AG04449 (cell line): ENCODE measurements around the gene CKAP4.

ENCODE experiments used
- CTCF ChIA-PET: fragments of 350-600 bp; formaldehyde crosslinking; extraction: SDS; loops from one replicate; lab custom pipeline; 2021; ENCODE audit warnings: antibody characterized with exemption; lab: Yijun Ruan, JAX
- POLR2A ChIA-PET: fragments of 400-600, 350-600 bp; formaldehyde crosslinking; extraction: SDS; loops from one replicate; lab custom pipeline; 2020; ENCODE audit warnings: antibody characterized with exemption, inconsistent platforms; lab: Yijun Ruan, JAX
- DNase-seq: peaks from one replicate; pipeline ENCODE4 v3.0.0-alpha.2; 2010; ENCODE audit warnings: low read depth, low spot score
- H3K4me3 ChIP-seq: 2 replicates; pipeline ENCODE4 v1.5.1; 2011; ENCODE audit warnings: low read depth, mild to moderate bottlenecking, control low read depth, low read length
- TF ChIP-seq, protein P1 (sequence below): IDR thresholded peaks from one replicate; pipeline ENCODE4 v1.5.1; 2011; ENCODE audit warnings: mild to moderate bottlenecking, moderate library complexity, low read length, control low read depth, inconsistent platforms; ENCODE audit not compliant: insufficient read depth; ENCODE audit errors: missing control alignments

The CKAP4 gene

DNA sequence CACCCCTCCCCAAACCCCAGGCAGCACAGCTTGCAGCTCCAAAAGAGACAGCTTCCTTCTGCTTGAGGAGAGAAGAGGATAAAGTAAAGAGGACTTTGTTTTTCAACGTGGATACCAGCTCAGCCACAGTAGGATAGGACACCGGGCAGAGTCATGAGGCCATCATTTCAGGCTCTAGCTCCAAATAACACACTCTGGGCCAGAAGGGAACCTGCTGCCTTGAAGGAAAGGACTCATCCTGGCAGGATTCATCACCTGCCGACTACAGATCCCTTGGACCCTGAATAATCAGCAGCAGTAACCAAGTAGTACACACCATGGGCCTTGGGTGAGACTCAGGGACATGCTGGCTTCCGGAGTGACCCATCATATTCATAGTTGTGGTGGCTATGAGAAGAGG lies 10.4 kb upstream of the CKAP4 start:
- no peak for DNase-seq
- TF ChIP-seq, protein P1, sequence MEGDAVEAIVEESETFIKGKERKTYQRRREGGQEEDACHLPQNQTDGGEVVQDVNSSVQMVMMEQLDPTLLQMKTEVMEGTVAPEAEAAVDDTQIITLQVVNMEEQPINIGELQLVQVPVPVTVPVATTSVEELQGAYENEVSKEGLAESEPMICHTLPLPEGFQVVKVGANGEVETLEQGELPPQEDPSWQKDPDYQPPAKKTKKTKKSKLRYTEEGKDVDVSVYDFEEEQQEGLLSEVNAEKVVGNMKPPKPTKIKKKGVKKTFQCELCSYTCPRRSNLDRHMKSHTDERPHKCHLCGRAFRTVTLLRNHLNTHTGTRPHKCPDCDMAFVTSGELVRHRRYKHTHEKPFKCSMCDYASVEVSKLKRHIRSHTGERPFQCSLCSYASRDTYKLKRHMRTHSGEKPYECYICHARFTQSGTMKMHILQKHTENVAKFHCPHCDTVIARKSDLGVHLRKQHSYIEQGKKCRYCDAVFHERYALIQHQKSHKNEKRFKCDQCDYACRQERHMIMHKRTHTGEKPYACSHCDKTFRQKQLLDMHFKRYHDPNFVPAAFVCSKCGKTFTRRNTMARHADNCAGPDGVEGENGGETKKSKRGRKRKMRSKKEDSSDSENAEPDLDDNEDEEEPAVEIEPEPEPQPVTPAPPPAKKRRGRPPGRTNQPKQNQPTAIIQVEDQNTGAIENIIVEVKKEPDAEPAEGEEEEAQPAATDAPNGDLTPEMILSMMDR, result no peak
- CTCF ChIA-PET, result interaction anchor here (0.8 to 1.6 kb wide), 4 partner anchors 11 to 31 kb away, joined by 3 to 6 read pairs (median 3); no protein-coding TSS in a partner anchor
- no peak overlapping the region for H3K4me3 ChIP-seq
- POLR2A ChIA-PET, result interaction anchor here (1.3 kb wide), 1 partner anchor 10 kb away, joined by 4 read pairs; the partner anchor contains the start of gene CKAP4

DNA sequence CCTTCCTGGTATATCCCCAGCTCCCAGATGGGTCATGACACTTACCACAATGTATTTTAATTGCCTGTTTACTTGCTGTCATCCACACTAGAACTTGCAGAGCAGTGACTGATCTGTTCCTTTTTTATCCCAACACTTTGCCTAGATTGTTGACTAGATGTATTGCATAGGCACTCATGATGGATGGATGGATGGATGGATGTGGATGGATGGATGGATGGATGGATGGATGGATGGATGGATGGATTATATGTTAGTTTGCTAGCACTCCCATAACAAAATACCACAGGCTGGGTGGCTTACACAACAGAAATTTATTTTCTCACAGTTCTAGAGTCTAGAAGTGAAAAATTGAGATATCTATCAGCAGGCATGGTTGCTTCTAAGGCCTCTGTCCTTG lies 8.7 kb upstream of the CKAP4 start:
- POLR2A ChIA-PET, result no interaction called here
- no peak for DNase-seq
- H3K4me3 ChIP-seq, result no peak overlapping the region
- TF ChIP-seq, protein P1, result no peak
- CTCF ChIA-PET, result no interaction called here

DNA sequence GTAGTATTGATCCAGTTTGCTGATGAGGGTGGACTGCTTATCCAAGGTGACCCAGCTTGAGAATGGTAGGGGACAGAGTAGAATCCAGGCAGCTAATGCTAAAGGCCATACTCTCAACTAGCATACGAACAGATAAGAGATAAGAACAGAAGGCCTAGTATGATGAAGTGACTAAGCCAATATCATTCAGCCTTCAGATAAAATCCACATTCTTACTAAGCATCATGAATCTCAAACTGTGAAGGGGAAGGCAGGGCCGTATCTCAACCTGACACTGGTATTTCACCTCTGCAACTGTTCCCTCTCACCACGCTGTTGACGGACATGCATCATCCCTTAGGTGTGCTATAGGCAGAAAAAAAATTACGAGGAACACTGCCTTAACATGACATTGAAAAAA lies 8.1 kb upstream of the CKAP4 start:
- TF ChIP-seq, protein P1, result no peak
- H3K4me3 ChIP-seq, result no peak overlapping the region
- ChIA-PET CTCF (interaction anchor here (5.3 kb wide), 1 partner anchor 23 kb away, joined by 24 read pairs; no protein-coding TSS in a partner anchor), POLR2A (no interaction called here)
- DNase-seq, result no peak

DNA sequence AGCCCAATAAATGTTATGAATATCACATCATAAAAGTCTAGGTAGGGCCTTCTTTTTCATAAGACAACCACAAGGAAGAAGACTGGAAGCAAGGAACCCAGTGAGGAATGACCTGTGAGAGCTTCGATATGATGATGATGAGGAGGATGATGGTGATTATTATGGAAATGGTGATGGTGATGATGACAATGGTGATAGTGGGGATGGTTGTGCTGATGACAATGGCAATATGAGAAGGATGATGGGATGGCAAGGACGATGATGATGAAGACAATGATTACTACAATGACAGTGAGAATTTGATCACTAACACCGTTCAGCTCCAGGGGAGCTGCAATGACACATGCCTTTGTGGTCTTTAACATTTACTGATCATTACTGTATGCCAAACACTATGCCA lies 7.7 kb upstream of the CKAP4 start:
- no peak for DNase-seq
- ChIA-PET CTCF (interaction anchor here (5.3 kb wide), 1 partner anchor 24 kb away, joined by 24 read pairs; no protein-coding TSS in a partner anchor), POLR2A (no interaction called here)
- TF ChIP-seq, protein P1, result no peak
- no peak overlapping the region for H3K4me3 ChIP-seq

DNA sequence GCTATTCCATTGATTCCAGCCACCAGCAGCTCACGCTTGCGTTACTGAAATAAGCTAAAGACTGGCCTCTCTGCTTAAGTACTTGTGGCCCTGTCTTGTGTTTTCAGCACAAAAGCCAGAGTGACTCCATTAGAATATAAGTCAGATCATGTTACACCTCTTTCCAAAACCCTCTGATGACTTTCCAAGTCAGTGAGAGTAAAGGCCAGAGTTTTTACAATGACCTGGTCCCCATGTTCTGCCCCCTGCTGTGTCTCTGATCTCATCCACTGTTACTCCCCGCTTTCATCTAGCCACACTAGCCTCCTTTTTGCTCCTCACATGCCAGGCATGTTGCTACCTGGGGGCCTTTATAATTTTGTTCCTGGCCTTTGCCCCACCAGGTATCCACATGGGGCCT lies 6.9 kb upstream of the CKAP4 start:
- H3K4me3 ChIP-seq, result no peak overlapping the region
- ChIA-PET POLR2A (no interaction called here), CTCF (interaction anchor here (5.3 kb wide), 1 partner anchor 24 kb away, joined by 24 read pairs; no protein-coding TSS in a partner anchor)
- TF ChIP-seq, protein P1, result no peak
- DNase-seq, result no peak

DNA sequence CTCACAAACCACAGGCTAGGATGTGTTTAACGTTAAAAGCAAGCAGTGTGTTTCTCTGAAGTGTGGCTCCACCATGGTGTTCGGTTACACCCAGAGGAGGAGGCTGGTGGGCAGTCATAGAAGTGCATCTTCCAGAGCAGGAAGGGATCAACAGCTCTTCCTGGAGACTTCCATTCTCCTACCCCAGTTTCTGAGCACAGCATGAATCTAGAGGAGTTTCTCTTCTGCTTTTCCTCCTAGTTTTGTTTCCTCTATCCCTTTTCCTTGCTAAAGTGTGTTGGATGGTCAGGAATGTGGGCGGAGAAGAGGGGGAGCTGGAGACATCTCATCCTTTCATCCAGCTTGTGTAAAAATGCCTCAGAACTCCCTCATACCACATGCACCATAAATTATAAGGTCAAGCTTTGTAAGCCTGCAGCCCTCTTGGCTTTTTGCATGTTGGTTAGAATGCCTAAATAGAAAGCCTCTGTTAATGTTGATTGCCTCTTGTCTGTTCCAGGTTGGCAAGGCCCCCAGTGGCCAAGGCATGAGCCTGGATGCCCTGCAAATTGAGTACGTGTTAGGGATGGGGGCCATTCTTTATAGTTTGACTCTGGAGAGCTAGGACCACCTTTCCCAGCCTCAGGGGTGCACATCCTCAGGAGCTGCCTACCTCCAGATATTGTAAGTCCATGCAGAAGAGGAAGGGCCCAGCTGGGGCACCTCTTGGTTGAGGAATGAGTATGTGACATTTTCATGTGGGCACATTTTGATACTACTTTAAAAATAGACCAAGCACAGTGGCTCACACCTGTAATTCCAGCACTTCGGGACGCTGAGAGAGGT lies 4.0 kb upstream of the CKAP4 start:
- ChIA-PET CTCF (interaction anchor here (0.6 to 5.3 kb wide), 8 partner anchors 13 to 112 kb away, joined by 3 to 24 read pairs (median 4); partner anchors contain the start of gene POLR3B), POLR2A (interaction anchor here (0.7 kb wide), 1 partner anchor 51 kb away, joined by 3 read pairs; no protein-coding TSS in a partner anchor)
- TF ChIP-seq, protein P1, result no peak
- peak overlapping the region; percentile 13; the same call in 1 of the 2 replicates for H3K4me3 ChIP-seq
- no peak for DNase-seq
